OCI-LY3 (cell line): ENCODE results near the gene TMEM135.

ENCODE experiments used
- H2AFZ ChIP-seq: fragments of 200-600, 300-600 bp; shearing (Covaris generic); 2 replicates; pipeline ENCODE4 v1.6.0; 2014; ENCODE audit warnings: antibody characterized with exemption, low read depth, low read length
- H3K27ac ChIP-seq: fragments of 200-600, 300-600 bp; sonication (generic); 2 replicates; pipeline ENCODE4 v1.5.1; 2014; ENCODE audit warnings: mild to moderate bottlenecking, low read length, moderate library complexity, mixed read lengths
- H3K27me3 ChIP-seq: fragments of 200-600, 300-600 bp; sonication (generic); 2 replicates; pipeline ENCODE4 v1.6.1; 2014; ENCODE audit warnings: low read depth, low read length, mixed read lengths
- H3K36me3 ChIP-seq: fragments of 200-600, 300-600 bp; sonication (generic); replicated peaks from 2 replicates; pipeline ENCODE3; 2014; ENCODE audit warnings: low read depth, low read length, mixed read lengths
- H3K4me1 ChIP-seq: fragments of 300-600, 200-600 bp; sonication (generic); 2 replicates; pipeline ENCODE4 v1.6.1; 2014; ENCODE audit warnings: low read length, mixed read lengths
- H3K4me2 ChIP-seq: fragments of 200-600, 300-600 bp; sonication (generic); 2 replicates; pipeline ENCODE4 v1.6.1; 2014; ENCODE audit warnings: low read length, mixed read lengths
- H3K4me3 ChIP-seq: fragments of 300-600, 200-600 bp; sonication (generic); 2 replicates; pipeline ENCODE4 v1.5.1; 2014; ENCODE audit warnings: antibody characterized with exemption, mild to moderate bottlenecking, low read length, moderate library complexity
- H3K79me2 ChIP-seq: fragments of 300-600, 200-600 bp; shearing (Covaris generic); 2 replicates; pipeline ENCODE4 v1.6.1; 2014; ENCODE audit warnings: mild to moderate bottlenecking, low read length, mixed read lengths
- H3K9ac ChIP-seq: fragments of 300-600, 200-600 bp; shearing (Covaris generic); 2 replicates; pipeline ENCODE4 v1.6.0; 2014; ENCODE audit warnings: mild to moderate bottlenecking, low read length, moderate library complexity
- H3K9me3 ChIP-seq: fragments of 200-600, 300-600 bp; shearing (Covaris generic); 2 replicates; pipeline ENCODE4 v1.6.1; 2014; ENCODE audit warnings: low read length, mixed read lengths; ENCODE audit not compliant: insufficient read depth
- H4K20me1 ChIP-seq: fragments of 200-600, 300-600 bp; sonication (generic); 2 replicates; pipeline ENCODE4 v1.6.1; 2016; ENCODE audit warnings: low read length, mixed read lengths; ENCODE audit not compliant: insufficient read depth
- EZH2phosphoT487 ChIP-seq: fragments of 200-600 bp; shearing (Covaris generic); IDR thresholded peaks from 2 replicates; pipeline ENCODE4 v1.6.1; 2018; ENCODE audit warnings: antibody characterized with exemption, mixed run types, low read depth
- TF ChIP-seq, protein P1 (sequence below): fragments of 200-600, 300-600 bp; sonication (generic); IDR thresholded peaks from 2 replicates; pipeline ENCODE4 v1.5.1; 2014; ENCODE audit warnings: antibody characterized with exemption, low read length, low read depth

Gene TMEM135

DNA sequence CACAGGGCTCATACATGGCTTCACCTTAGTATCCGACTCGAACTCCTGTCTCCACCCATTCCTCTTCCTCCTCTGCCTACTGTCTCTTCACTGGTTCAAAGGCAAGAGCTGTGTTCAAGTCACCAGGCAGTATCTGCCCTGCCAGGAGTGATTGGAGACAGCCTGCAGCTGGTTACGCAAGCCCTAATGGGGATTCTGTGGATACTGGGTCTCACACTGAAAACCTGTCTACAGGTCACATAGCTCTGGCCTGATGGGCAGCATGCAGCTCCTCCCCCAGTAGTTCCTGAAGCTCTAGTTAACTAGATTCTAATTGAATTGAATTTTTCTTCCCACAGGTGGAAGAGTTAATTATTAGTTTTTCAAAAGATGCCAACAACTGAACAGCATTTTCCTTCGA, 332.2 kb downstream of the TMEM135 start:
- Histone ChIP-seq H2AFZ (no peak overlapping the region), H3K4me2 (no peak overlapping the region), H3K27ac (no peak overlapping the region), H3K9ac (no peak overlapping the region), H3K79me2 (no peaks in the 10 kb centered on the region), H4K20me1 (no peaks in the 10 kb centered on the region), H3K36me3 (no peaks in the 10 kb centered on the region), H3K4me3 (no peak overlapping the region), H3K27me3 (no peaks in the 10 kb centered on the region), H3K4me1 (no peaks in the 10 kb centered on the region), H3K9me3 (no peaks in the 10 kb centered on the region)
- no peak for TF ChIP-seq EZH2phosphoT487
- TF ChIP-seq, protein P1, sequence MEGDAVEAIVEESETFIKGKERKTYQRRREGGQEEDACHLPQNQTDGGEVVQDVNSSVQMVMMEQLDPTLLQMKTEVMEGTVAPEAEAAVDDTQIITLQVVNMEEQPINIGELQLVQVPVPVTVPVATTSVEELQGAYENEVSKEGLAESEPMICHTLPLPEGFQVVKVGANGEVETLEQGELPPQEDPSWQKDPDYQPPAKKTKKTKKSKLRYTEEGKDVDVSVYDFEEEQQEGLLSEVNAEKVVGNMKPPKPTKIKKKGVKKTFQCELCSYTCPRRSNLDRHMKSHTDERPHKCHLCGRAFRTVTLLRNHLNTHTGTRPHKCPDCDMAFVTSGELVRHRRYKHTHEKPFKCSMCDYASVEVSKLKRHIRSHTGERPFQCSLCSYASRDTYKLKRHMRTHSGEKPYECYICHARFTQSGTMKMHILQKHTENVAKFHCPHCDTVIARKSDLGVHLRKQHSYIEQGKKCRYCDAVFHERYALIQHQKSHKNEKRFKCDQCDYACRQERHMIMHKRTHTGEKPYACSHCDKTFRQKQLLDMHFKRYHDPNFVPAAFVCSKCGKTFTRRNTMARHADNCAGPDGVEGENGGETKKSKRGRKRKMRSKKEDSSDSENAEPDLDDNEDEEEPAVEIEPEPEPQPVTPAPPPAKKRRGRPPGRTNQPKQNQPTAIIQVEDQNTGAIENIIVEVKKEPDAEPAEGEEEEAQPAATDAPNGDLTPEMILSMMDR, result no peak

DNA sequence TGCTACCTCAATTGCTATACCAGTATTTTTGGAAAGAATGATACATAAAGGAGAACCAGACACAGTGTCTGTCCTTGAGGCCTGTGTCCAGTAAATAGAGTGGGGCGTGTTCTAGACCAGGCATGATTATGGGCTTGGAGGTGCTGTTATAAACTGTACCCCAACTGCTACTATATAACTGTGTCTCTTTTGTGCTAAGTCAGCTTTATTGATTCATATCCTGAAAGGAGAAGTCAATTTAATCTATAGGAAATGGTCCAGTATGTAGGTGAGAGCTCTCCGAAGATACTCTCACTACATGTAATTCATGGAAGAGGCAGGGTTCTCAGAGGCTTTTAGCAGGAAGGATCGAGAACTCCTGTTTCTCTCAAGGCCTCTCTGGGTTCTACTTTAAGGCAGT, 334.3 kb downstream of the TMEM135 start:
- H3K79me2 ChIP-seq, result no peaks in the 10 kb centered on the region
- H3K27me3 ChIP-seq, result no peaks in the 10 kb centered on the region
- H2AFZ ChIP-seq, result no peak overlapping the region
- H3K4me3 ChIP-seq, result no peak overlapping the region
- H3K36me3 ChIP-seq, result peaks cover 2% of the 10 kb centered on the region
- H4K20me1 ChIP-seq, result no peaks in the 10 kb centered on the region
- no peak overlapping the region for H3K27ac ChIP-seq
- no peak overlapping the region for H3K4me2 ChIP-seq
- H3K9me3 ChIP-seq, result no peaks in the 10 kb centered on the region
- H3K9ac ChIP-seq, result no peak overlapping the region
- TF ChIP-seq EZH2phosphoT487, result no peak
- TF ChIP-seq, protein P1, result no peak
- no peaks in the 10 kb centered on the region for H3K4me1 ChIP-seq
